Measurements from ENCODE around the gene WNT3A.

The WNT3A gene

GRCh38 chr1:228064296-228064695 is 57.5 kb downstream of the WNT3A start:
- 20% methylated on average over 1 of the region's 8 CpGs for WGBS (ENCODE audit: insufficient coverage)
- CTCF ChIA-PET = no interaction called here
- Histone ChIP-seq H3K36me3 (ENCODE audit: control insufficient read depth in 4 of 4, insufficient read depth in 4 of 4, low read length in 3 of 4) (no peaks in the 10 kb centered on the region), H3K27me3 (replicated peaks in 2 of 5; ENCODE audit: control insufficient read depth in 4 of 5, insufficient read depth in 5 of 5, low read length in 4 of 5) (peaks cover 0 to 83% (median 30%) of the 10 kb centered on the region in 5 experiments), H3K4me3 (ENCODE audit: control insufficient read depth in 1 of 7, extremely low read depth in 1 of 7, insufficient read depth in 4 of 7, low read depth in 2 of 7, low read length in 6 of 7) (no peak overlapping the region), H3K27ac (ENCODE audit: insufficient read depth in 1 of 2, low read depth in 1 of 2, low read length in 2 of 2, poor library complexity in 1 of 2, severe bottlenecking in 2 of 2) (no peak overlapping the region), H3K9me3 (ENCODE audit: control extremely low read depth in 1 of 5, control insufficient read depth in 4 of 5, insufficient read depth in 2 of 5, low read depth in 1 of 5, low read length in 4 of 5) (no peaks in the 10 kb centered on the region), H3K4me1 (ENCODE audit: control extremely low read depth in 1 of 4, control insufficient read depth in 4 of 4, insufficient read depth in 4 of 4, low read length in 3 of 4) (peaks cover 0 to 15% (median 8%) of the 10 kb centered on the region in 4 experiments)
- DNase-seq = no peak
- POLR2A ChIA-PET = no interaction called here

GRCh38 chr1:228064741-228065542 is 58.1 kb downstream of the WNT3A start:
- Histone ChIP-seq H3K4me1 (ENCODE audit: control extremely low read depth in 1 of 4, control insufficient read depth in 4 of 4, insufficient read depth in 4 of 4, low read length in 3 of 4) (peaks cover 0 to 10% (median 5%) of the 10 kb centered on the region in 4 experiments), H3K36me3 (ENCODE audit: control insufficient read depth in 4 of 4, insufficient read depth in 4 of 4, low read length in 3 of 4) (no peaks in the 10 kb centered on the region), H3K9me3 (ENCODE audit: control extremely low read depth in 1 of 5, control insufficient read depth in 4 of 5, insufficient read depth in 2 of 5, low read depth in 1 of 5, low read length in 4 of 5) (no peaks in the 10 kb centered on the region), H3K27ac (ENCODE audit: insufficient read depth in 1 of 2, low read depth in 1 of 2, low read length in 2 of 2, poor library complexity in 1 of 2, severe bottlenecking in 2 of 2) (no peak overlapping the region), H3K4me3 (ENCODE audit: control insufficient read depth in 1 of 7, extremely low read depth in 1 of 7, insufficient read depth in 4 of 7, low read depth in 2 of 7, low read length in 6 of 7) (no peak overlapping the region), H3K27me3 (replicated peaks in 2 of 5; ENCODE audit: control insufficient read depth in 4 of 5, insufficient read depth in 5 of 5, low read length in 4 of 5) (peaks cover 0 to 83% (median 33%) of the 10 kb centered on the region in 5 experiments)
- ChIA-PET CTCF (no interaction called here), POLR2A (no interaction called here)
- 84% methylated on average over 9 of the region's 15 CpGs for WGBS (ENCODE audit: insufficient coverage)
- no peak for DNase-seq

GRCh38 chr1:228065543-228066347 is 58.9 kb downstream of the WNT3A start:
- H3K9me3 ChIP-seq (ENCODE audit: control extremely low read depth in 1 of 5, control insufficient read depth in 4 of 5, insufficient read depth in 2 of 5, low read depth in 1 of 5, low read length in 4 of 5) = no peaks in the 10 kb centered on the region
- H3K27me3 ChIP-seq (replicated peaks in 2 of 5; ENCODE audit: control insufficient read depth in 4 of 5, insufficient read depth in 5 of 5, low read length in 4 of 5) = peaks cover 0 to 82% (median 31%) of the 10 kb centered on the region in 5 experiments
- H3K4me1 ChIP-seq (ENCODE audit: control extremely low read depth in 1 of 4, control insufficient read depth in 4 of 4, insufficient read depth in 4 of 4, low read length in 3 of 4) = peaks cover 0 to 2% (median under 1%) of the 10 kb centered on the region in 4 experiments
- POLR2A ChIA-PET = no interaction called here
- no peaks in the 10 kb centered on the region for H3K36me3 ChIP-seq (ENCODE audit: control insufficient read depth in 4 of 4, insufficient read depth in 4 of 4, low read length in 3 of 4)
- CTCF ChIA-PET = interaction anchor here (0.8 kb wide), 1 partner anchor 26 kb away, joined by 3 read pairs; no protein-coding TSS in a partner anchor
- no peak overlapping the region for H3K27ac ChIP-seq (ENCODE audit: insufficient read depth in 1 of 2, low read depth in 1 of 2, low read length in 2 of 2, poor library complexity in 1 of 2, severe bottlenecking in 2 of 2)
- WGBS (ENCODE audit: insufficient coverage) = 78% methylated on average over 10 of the region's 15 CpGs
- DNase-seq = no peak
- no peak overlapping the region for H3K4me3 ChIP-seq (ENCODE audit: control insufficient read depth in 1 of 7, extremely low read depth in 1 of 7, insufficient read depth in 4 of 7, low read depth in 2 of 7, low read length in 6 of 7)

- Histone ChIP-seq H3K27me3 (replicated peaks in 2 of 5; ENCODE audit: control insufficient read depth in 4 of 5, insufficient read depth in 5 of 5, low read length in 4 of 5) (peaks cover 3 to 82% (median 33%) of the 10 kb centered on the region in 5 experiments), H3K27ac (ENCODE audit: insufficient read depth in 1 of 2, low read depth in 1 of 2, low read length in 2 of 2, poor library complexity in 1 of 2, severe bottlenecking in 2 of 2) (no peak overlapping the region), H3K36me3 (ENCODE audit: control insufficient read depth in 4 of 4, insufficient read depth in 4 of 4, low read length in 3 of 4) (no peaks in the 10 kb centered on the region), H3K4me3 (ENCODE audit: control insufficient read depth in 1 of 7, extremely low read depth in 1 of 7, insufficient read depth in 4 of 7, low read depth in 2 of 7, low read length in 6 of 7) (no peak overlapping the region), H3K9me3 (ENCODE audit: control extremely low read depth in 1 of 5, control insufficient read depth in 4 of 5, insufficient read depth in 2 of 5, low read depth in 1 of 5, low read length in 4 of 5) (no peaks in the 10 kb centered on the region), H3K4me1 (ENCODE audit: control extremely low read depth in 1 of 4, control insufficient read depth in 4 of 4, insufficient read depth in 4 of 4, low read length in 3 of 4) (no peaks in the 10 kb centered on the region)
- WGBS (ENCODE audit: insufficient coverage) = 48% methylated on average over 4 of the region's 4 CpGs
- ChIA-PET POLR2A (no interaction called here), CTCF (interaction anchor here (0.8 kb wide), 1 partner anchor 25 kb away, joined by 3 read pairs; no protein-coding TSS in a partner anchor)
- no peak for DNase-seq
Measured at GRCh38 chr1:228066416-228066815, 59.6 kb downstream of the WNT3A start.

- no peaks in the 10 kb centered on the region for H3K36me3 ChIP-seq (ENCODE audit: control insufficient read depth in 4 of 4, insufficient read depth in 4 of 4, low read length in 3 of 4)
- H3K4me3 ChIP-seq (ENCODE audit: control insufficient read depth in 1 of 7, extremely low read depth in 1 of 7, insufficient read depth in 4 of 7, low read depth in 2 of 7, low read length in 6 of 7) = no peak overlapping the region
- H3K27me3 ChIP-seq (replicated peaks in 2 of 5; ENCODE audit: control insufficient read depth in 4 of 5, insufficient read depth in 5 of 5, low read length in 4 of 5) = peaks cover 3 to 82% (median 33%) of the 10 kb centered on the region in 5 experiments
- no peak overlapping the region for H3K27ac ChIP-seq (ENCODE audit: insufficient read depth in 1 of 2, low read depth in 1 of 2, low read length in 2 of 2, poor library complexity in 1 of 2, severe bottlenecking in 2 of 2)
- ChIA-PET CTCF (no interaction called here), POLR2A (no interaction called here)
- no peaks in the 10 kb centered on the region for H3K4me1 ChIP-seq (ENCODE audit: control extremely low read depth in 1 of 4, control insufficient read depth in 4 of 4, insufficient read depth in 4 of 4, low read length in 3 of 4)
- 63% methylated on average over 10 of the region's 10 CpGs for WGBS (ENCODE audit: insufficient coverage)
- DNase-seq = no peak
- no peaks in the 10 kb centered on the region for H3K9me3 ChIP-seq (ENCODE audit: control extremely low read depth in 1 of 5, control insufficient read depth in 4 of 5, insufficient read depth in 2 of 5, low read depth in 1 of 5, low read length in 4 of 5)
Measured at GRCh38 chr1:228066891-228067654, 60.3 kb downstream of the WNT3A start.

- Histone ChIP-seq H3K4me1 (ENCODE audit: control extremely low read depth in 1 of 4, control insufficient read depth in 4 of 4, insufficient read depth in 4 of 4, low read length in 3 of 4) (no peaks in the 10 kb centered on the region), H3K4me3 (ENCODE audit: control insufficient read depth in 1 of 7, extremely low read depth in 1 of 7, insufficient read depth in 4 of 7, low read depth in 2 of 7, low read length in 6 of 7) (no peak overlapping the region), H3K36me3 (ENCODE audit: control insufficient read depth in 4 of 4, insufficient read depth in 4 of 4, low read length in 3 of 4) (no peaks in the 10 kb centered on the region), H3K27ac (ENCODE audit: insufficient read depth in 1 of 2, low read depth in 1 of 2, low read length in 2 of 2, poor library complexity in 1 of 2, severe bottlenecking in 2 of 2) (no peak overlapping the region), H3K27me3 (replicated peaks in 2 of 5; ENCODE audit: control insufficient read depth in 4 of 5, insufficient read depth in 5 of 5, low read length in 4 of 5) (peaks cover 3 to 74% (median 33%) of the 10 kb centered on the region in 5 experiments), H3K9me3 (ENCODE audit: control extremely low read depth in 1 of 5, control insufficient read depth in 4 of 5, insufficient read depth in 2 of 5, low read depth in 1 of 5, low read length in 4 of 5) (no peaks in the 10 kb centered on the region)
- CTCF ChIA-PET = no interaction called here
- WGBS (ENCODE audit: insufficient coverage) = 70% methylated on average over 6 of the region's 7 CpGs
- POLR2A ChIA-PET = no interaction called here
- DNase-seq = no peak
Measured at GRCh38 chr1:228068359-228068758, 61.6 kb downstream of the WNT3A start.

Data from common myeloid progenitor, CD34-positive (primary cell).